GM12878 (cell line): ENCODE data around the gene CNPY1. TPM values are rescaled to one million over a fixed set of nuclear protein-coding genes. Genes with fewer than 3 reads are reported as not detected.

ENCODE experiments used
- ATAC-seq: fragments of 200-7000 bp; cut with Tn5 transposase; 3 replicates; pipeline ENCODE4 v1.9.1; 2020; ENCODE audit warnings: mild to moderate bottlenecking, moderate library complexity
- BruUV-seq: library from RNA; stranded (reverse); fragments of 400-500 nt; replicated peaks from 2 replicates; lab custom pipeline; 2021; lab: Mats Ljungman, UMichigan
- CTCF ChIA-PET: fragments of 300-600 bp; sonication (Branson Sonifier 250); formaldehyde crosslinking; extraction: SDS; loops from one replicate; lab custom pipeline; 2021; ENCODE audit warnings: inconsistent platforms; lab: Yijun Ruan, JAX
- POLR2A ChIA-PET: fragments of 350-600 bp; formaldehyde crosslinking; extraction: SDS; loops from one replicate; lab custom pipeline; 2021; ENCODE audit warnings: inconsistent platforms; lab: Charles Lee
- RAD21 ChIA-PET: fragments of 300-600 bp; sonication (Branson Sonifier 250); formaldehyde crosslinking; loops from one replicate; lab custom pipeline; 2023; ENCODE audit warnings: antibody characterized with exemption; ENCODE audit not compliant: unreplicated experiment; lab: Charles Lee
- SMC1A ChIA-PET: fragments of 300-600 bp; sonication (Branson Sonifier 250); formaldehyde crosslinking; loops from one replicate; lab custom pipeline; 2023; ENCODE audit not compliant: unreplicated experiment, uncharacterized antibody; lab: Charles Lee
- DNase-seq: peaks from one replicate; pipeline ENCODE4 v3.0.0-alpha.2; 2011; ENCODE audit warnings: low read depth, low spot score
- FAIRE-seq: peaks from 3 replicates; lab custom pipeline; 2011; peaks lifted over from hg19 to GRCh38; lab: Jason Lieb, UNC
- H2AFZ ChIP-seq: 2 replicates; pipeline ENCODE4 v1.6.0; 2011; ENCODE audit warnings: low read depth, low read length, control low read depth; ENCODE audit not compliant: control insufficient read depth
- H3K27ac ChIP-seq: 2 replicates; pipeline ENCODE4 v1.5.1; 2011; ENCODE audit warnings: control low read depth; ENCODE audit not compliant: control insufficient read depth, insufficient read depth
- H3K27me3 ChIP-seq, 2 experiments: replicated peaks in 1 of 2; 2 replicates each; pipeline versions ENCODE4 v1.6.0 to v1.6.1; 2011; ENCODE audit warnings: low read length in 1 of 2; ENCODE audit not compliant: control insufficient read depth in 2 of 2, insufficient read depth in 2 of 2
- H3K36me3 ChIP-seq, 2 experiments: 2 replicates each; pipeline ENCODE4 v1.5.1; 2011; ENCODE audit warnings: low read length in 1 of 2; ENCODE audit not compliant: control insufficient read depth in 2 of 2, insufficient read depth in 2 of 2
- H3K4me1 ChIP-seq: 2 replicates; pipeline ENCODE4 v1.6.1; 2011; ENCODE audit warnings: mild to moderate bottlenecking, low read length, moderate library complexity, mixed read lengths; ENCODE audit not compliant: control insufficient read depth, insufficient read depth
- H3K4me2 ChIP-seq: 2 replicates; pipeline ENCODE4 v1.6.0; 2011; ENCODE audit warnings: control low read depth; ENCODE audit not compliant: control insufficient read depth, insufficient read depth
- H3K4me3 ChIP-seq: fragments of 200-600 bp; sonication (generic); 2 replicates; pipeline ENCODE4 v1.5.1; 2016
- H3K79me2 ChIP-seq: 2 replicates; pipeline ENCODE4 v1.6.0; 2011; ENCODE audit warnings: low read length; ENCODE audit not compliant: control insufficient read depth, insufficient read depth
- H3K9ac ChIP-seq: 2 replicates; pipeline ENCODE4 v1.8.0; 2011; ENCODE audit warnings: low read length, control low read depth, mixed read lengths; ENCODE audit not compliant: control insufficient read depth, insufficient read depth
- H3K9me3 ChIP-seq: replicated peaks from 3 replicates; pipeline ENCODE4 v1.5.1; 2011; ENCODE audit warnings: mild to moderate bottlenecking, low read length; ENCODE audit not compliant: control insufficient read depth, insufficient read depth
- H4K20me1 ChIP-seq: 2 replicates; pipeline ENCODE4 v1.6.0; 2011; ENCODE audit not compliant: control insufficient read depth, insufficient read depth
- CBFB ChIP-seq: IDR thresholded peaks from 2 replicates; pipeline ENCODE4 v1.6.1; 2016; ENCODE audit warnings: antibody characterized with exemption, low read depth
- FOXK2 ChIP-seq: fragments of 450-650 bp; IDR thresholded peaks from 2 replicates; pipeline ENCODE4 v1.6.1; 2017; ENCODE audit warnings: mild to moderate bottlenecking, moderate library complexity
- FOXM1 ChIP-seq: IDR thresholded peaks from 2 replicates; pipeline ENCODE4 v1.6.1; 2012; ENCODE audit warnings: low read depth, mild to moderate bottlenecking, inconsistent platforms, low read length, moderate library complexity
- IKZF1 ChIP-seq: fragments of 450-650 bp; conservative IDR thresholded peaks from 2 replicates; pipeline ENCODE4 v1.6.1; 2017; ENCODE audit warnings: antibody characterized with exemption, mild to moderate bottlenecking
- JUNB ChIP-seq: IDR thresholded peaks from 2 replicates; pipeline ENCODE4 v1.6.1; 2016; ENCODE audit warnings: antibody characterized with exemption, mild to moderate bottlenecking
- LARP7 ChIP-seq: fragments of 450-650 bp; IDR thresholded peaks from 2 replicates; pipeline ENCODE4 v1.6.1; 2017; ENCODE audit warnings: mild to moderate bottlenecking
- NR2C2 ChIP-seq: IDR thresholded peaks from 2 replicates; pipeline ENCODE4 v1.6.1; 2011; ENCODE audit warnings: borderline replicate concordance, low read depth; ENCODE audit not compliant: control insufficient read depth, insufficient read length
- PAX5 ChIP-seq: IDR thresholded peaks from 2 replicates; pipeline ENCODE4 v1.6.1; 2011; ENCODE audit warnings: low read depth, low read length, borderline replicate concordance
- PAX8 ChIP-seq: fragments of 450-650 bp; IDR thresholded peaks from 2 replicates; pipeline ENCODE4 v1.6.1; 2017; ENCODE audit warnings: mild to moderate bottlenecking, moderate library complexity
- SIX5 ChIP-seq: IDR thresholded peaks from 2 replicates; pipeline ENCODE4 v1.6.1; 2011; ENCODE audit warnings: mild to moderate bottlenecking, low read depth, low read length, moderate library complexity; ENCODE audit not compliant: severe bottlenecking
- SMAD1 ChIP-seq: fragments of 450-650 bp; IDR thresholded peaks from 2 replicates; pipeline ENCODE4 v1.6.1; 2018; ENCODE audit warnings: mild to moderate bottlenecking, low read depth; ENCODE audit not compliant: partially characterized antibody
- SMARCA5 ChIP-seq: fragments of 450-650 bp; IDR thresholded peaks from 2 replicates; pipeline ENCODE4 v1.6.1; 2017; ENCODE audit warnings: mild to moderate bottlenecking
- STAT1 ChIP-seq: fragments of 450-650 bp; conservative IDR thresholded peaks from 2 replicates; pipeline ENCODE4 v1.6.1; 2014; ENCODE audit warnings: antibody characterized with exemption, mild to moderate bottlenecking
- ZZZ3 ChIP-seq: IDR thresholded peaks from 2 replicates; pipeline ENCODE4 v1.6.1; 2011; ENCODE audit warnings: low read depth; ENCODE audit not compliant: control insufficient read depth, insufficient read length
- WGBS: methylation state at CpG from one replicate; pipeline ENCODE4 v1.1.6; 2016; ENCODE audit warnings: low lambda C conversion rate; ENCODE audit not compliant: insufficient replicate concordance, insufficient coverage; ENCODE audit errors: missing lambda C conversion rate; 5-methylcytosine and 5-hydroxymethylcytosine counted together
- in situ Hi-C: fragments of 300-500 bp; cut with MboI; formaldehyde crosslinking; loops from 9 replicates; pipeline ENCODE4 v1.14.3; 2018; ENCODE audit warnings: mixed read lengths
- intact Hi-C: fragments of 100-400 bp; cut with micrococcal nuclease; formaldehyde crosslinking; loops from one replicate; pipeline ENCODE4 v1.14.2; 2022; ENCODE audit not compliant: unreplicated experiment
- polyA plus RNA-seq, 11 experiments: library from polyadenylated mRNA; depleted of rRNA in 4 of 11; unstranded in 6 of 11; stranded (reverse) in 5 of 11; fragments of >200 nt; fragmentation: Nextera tagmentation in 4 of 11; fragmentation: Illumina TruSeq in 1 of 11; extraction: Ambion mirVana in 4 of 11; extraction: Trizol in 1 of 11; gene quantifications; 1 replicate in 1 of 11; 2 replicates in 10 of 11; pipeline versions ENCODE4 v1.2.1 to v1.2.3, GENCODE V29; 2011 to 2016; ENCODE audit warnings: inconsistent platforms in 2 of 11, missing spikeins in 2 of 11, low read depth in 1 of 11
- total RNA-seq, 4 experiments: library from RNA; depleted of rRNA in 3 of 4; stranded (reverse); fragments of >200 nt in 3 of 4; fragmentation: Illumina TruSeq in 1 of 4; extraction: Trizol in 1 of 4; gene quantifications; 2 replicates each; pipeline versions ENCODE4 v1.2.1 to v1.2.3, GENCODE V29; 2013 to 2021

The CNPY1 gene
- total and polyA plus RNA-seq, 10 of the 15 experiments (the other 5 are each of a cell fraction or from before 2014, with no cell fraction given): not detected

DNA sequence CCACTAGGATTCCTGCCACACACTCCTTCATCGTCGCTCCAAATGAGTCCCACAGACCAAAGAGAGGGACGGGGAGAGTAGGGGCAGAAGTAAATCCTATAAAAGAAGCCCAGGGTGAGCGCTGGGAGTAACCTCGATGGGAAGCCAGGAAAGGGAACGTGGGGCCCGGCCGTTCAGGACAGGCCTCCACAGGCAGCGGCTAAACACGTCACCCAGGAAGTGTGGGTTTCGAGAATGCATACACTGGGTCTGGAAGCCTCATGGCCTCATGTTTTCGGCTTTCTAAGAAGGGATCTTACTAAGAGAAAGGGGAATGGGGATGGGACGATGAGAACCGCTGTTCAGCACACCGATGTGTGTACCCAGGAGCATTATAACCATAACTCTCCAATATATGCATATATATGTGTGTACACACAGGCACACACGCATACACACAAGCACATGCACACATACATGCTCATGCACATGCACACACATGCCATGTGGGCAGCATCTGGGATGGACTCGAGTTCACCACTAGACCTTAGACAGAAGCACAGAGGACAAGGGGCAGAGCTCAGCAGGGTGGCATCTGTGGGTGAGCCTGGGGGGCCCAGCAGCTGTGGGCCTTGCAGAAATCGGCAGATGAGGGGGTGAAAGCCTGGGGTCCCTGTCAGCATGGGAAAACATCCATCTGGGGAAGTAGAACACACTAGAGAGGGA, 14.8 kb upstream of the CNPY1 start:
- intact Hi-C loops (no loop called here), in situ Hi-C loops (no loop called here)
- Histone ChIP-seq H3K27ac (no peak overlapping the region), H4K20me1 (no peaks in the 10 kb centered on the region), H3K4me2 (no peak overlapping the region), H3K4me3 (no peak overlapping the region), H3K4me1 (no peaks in the 10 kb centered on the region), H3K9me3 (no peaks in the 10 kb centered on the region), H3K27me3 (no peaks in the 10 kb centered on the region; a peak in 1 of 4 replicates), H3K79me2 (no peaks in the 10 kb centered on the region), H2AFZ (no peak overlapping the region), H3K36me3 (no peaks in the 10 kb centered on the region), H3K9ac (no peak overlapping the region)
- no peak for DNase-seq
- ChIA-PET CTCF (no interaction called here), SMC1A (no interaction called here), RAD21 (no interaction called here), POLR2A (no interaction called here)
- no peak for ATAC-seq
- 44% methylated on average over 18 of the region's 18 CpGs for WGBS
- TF ChIP-seq FOXM1: no peak
- FAIRE-seq: no peak
- no TSS peak for BruUV-seq

- no peak overlapping the region for H3K4me2 ChIP-seq
- in situ Hi-C loops: no loop called here
- H3K27me3 ChIP-seq: no peaks in the 10 kb centered on the region; a peak in 1 of 4 replicates
- ChIA-PET POLR2A (no interaction called here), CTCF (no interaction called here), SMC1A (no interaction called here), RAD21 (no interaction called here)
- H3K9me3 ChIP-seq: no peaks in the 10 kb centered on the region
- TF ChIP-seq FOXK2 (no peak), JUNB (no peak), STAT1 (no peak), IKZF1 (no peak), LARP7 (no peak), SIX5 (no peak), SMAD1 (no peak), SMARCA5 (no peak), CBFB (no peak), FOXM1 (no peak), ZZZ3 (no peak), NR2C2 (no peak), PAX5 (no peak), PAX8 (no peak)
- FAIRE-seq (no peak), DNase-seq (no peak), ATAC-seq (no peak)
- H3K9ac ChIP-seq: no peak overlapping the region
- 63% methylated on average over 21 of the region's 21 CpGs for WGBS
- H2AFZ ChIP-seq: no peak overlapping the region
- H3K4me1 ChIP-seq: no peaks in the 10 kb centered on the region
- H3K36me3 ChIP-seq: no peaks in the 10 kb centered on the region
- H4K20me1 ChIP-seq: no peaks in the 10 kb centered on the region
- H3K79me2 ChIP-seq: no peaks in the 10 kb centered on the region
- intact Hi-C loops: no loop called here
- no peak overlapping the region for H3K27ac ChIP-seq
- H3K4me3 ChIP-seq: no peak overlapping the region
- no TSS peak for BruUV-seq
Observed at GRCh38 chr7:155560196-155560885, 14.0 kb upstream of the CNPY1 start.
